GM12864 (cell line): ENCODE data around the gene KCNJ5.

Source experiments
- DNase-seq: peaks from one replicate; pipeline ENCODE4 v3.0.0-alpha.2; 2011; ENCODE audit warnings: low read depth
- H3K4me3 ChIP-seq: 2 replicates; pipeline ENCODE4 v1.5.1; 2011; ENCODE audit warnings: mild to moderate bottlenecking, low read depth, low read length, control low read depth
- TF ChIP-seq, protein P1 (sequence below): IDR thresholded peaks from 2 replicates; pipeline ENCODE4 v1.5.1; 2011; ENCODE audit warnings: low read depth, mild to moderate bottlenecking, moderate library complexity, low read length, control low read depth, inconsistent platforms; ENCODE audit errors: missing control alignments

Gene KCNJ5

DNA sequence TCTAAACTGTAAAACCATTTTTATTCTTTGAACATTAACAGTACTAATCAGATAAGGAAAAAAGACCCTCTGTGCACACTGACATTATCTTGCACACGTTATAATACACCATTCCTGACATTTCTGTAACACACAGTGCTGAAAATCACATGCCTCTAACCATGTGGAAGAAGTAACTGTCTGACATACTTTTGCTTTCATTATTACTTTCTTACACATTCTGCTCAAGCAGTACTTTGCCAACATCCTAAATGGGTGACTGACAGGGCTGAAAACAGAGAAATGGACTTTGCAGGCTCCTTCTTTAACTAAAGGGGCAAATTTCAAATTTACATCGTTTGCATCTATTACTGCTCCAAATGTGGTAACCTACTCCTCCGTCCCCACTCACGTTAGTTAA lies 74.3 kb downstream of the KCNJ5 start:
- DNase-seq: peak; percentile 10
- H3K4me3 ChIP-seq: no peak overlapping the region
- TF ChIP-seq, protein P1, sequence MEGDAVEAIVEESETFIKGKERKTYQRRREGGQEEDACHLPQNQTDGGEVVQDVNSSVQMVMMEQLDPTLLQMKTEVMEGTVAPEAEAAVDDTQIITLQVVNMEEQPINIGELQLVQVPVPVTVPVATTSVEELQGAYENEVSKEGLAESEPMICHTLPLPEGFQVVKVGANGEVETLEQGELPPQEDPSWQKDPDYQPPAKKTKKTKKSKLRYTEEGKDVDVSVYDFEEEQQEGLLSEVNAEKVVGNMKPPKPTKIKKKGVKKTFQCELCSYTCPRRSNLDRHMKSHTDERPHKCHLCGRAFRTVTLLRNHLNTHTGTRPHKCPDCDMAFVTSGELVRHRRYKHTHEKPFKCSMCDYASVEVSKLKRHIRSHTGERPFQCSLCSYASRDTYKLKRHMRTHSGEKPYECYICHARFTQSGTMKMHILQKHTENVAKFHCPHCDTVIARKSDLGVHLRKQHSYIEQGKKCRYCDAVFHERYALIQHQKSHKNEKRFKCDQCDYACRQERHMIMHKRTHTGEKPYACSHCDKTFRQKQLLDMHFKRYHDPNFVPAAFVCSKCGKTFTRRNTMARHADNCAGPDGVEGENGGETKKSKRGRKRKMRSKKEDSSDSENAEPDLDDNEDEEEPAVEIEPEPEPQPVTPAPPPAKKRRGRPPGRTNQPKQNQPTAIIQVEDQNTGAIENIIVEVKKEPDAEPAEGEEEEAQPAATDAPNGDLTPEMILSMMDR: no peak

DNA sequence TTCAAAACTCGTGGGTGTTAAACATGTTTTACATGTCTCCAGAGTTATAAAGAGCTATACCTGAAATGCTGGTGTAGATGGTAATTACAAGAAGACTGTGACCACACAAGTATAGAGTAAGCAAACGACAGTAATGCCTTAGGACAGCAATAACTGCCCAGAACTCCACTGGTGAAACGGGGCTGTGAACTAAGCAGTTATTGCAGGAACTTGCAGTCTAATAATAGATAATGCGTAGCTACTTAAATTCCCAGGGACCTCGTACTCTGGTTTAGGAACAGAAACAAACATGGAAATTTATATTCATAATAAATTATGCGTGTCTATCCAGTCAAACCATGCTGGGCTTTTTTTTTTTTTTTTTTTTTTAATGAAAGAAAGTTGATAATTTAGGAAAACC lies 76.4 kb downstream of the KCNJ5 start:
- TF ChIP-seq, protein P1: no peak
- H3K4me3 ChIP-seq: no peak overlapping the region
- DNase-seq: no peak

DNA sequence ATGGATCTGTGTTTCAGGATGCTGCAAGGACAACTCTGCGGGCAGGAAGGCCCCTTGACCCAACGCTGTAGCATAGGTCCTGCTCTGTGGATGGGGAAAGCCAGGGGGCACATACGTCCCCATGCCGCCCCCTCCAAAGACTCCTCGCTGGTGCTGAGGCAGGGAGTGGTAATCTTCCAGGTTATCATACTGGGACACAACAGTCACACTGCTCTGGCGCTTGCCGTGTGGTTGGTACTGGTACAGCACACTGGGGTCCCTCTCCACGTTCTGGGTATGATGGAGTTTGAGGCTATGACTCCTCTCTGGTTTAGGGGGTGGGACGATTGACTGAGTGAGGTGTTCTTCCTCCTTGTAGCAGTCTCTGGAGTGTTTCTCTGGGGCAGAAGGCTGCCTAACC lies 77.8 kb downstream of the KCNJ5 start:
- DNase-seq: no peak
- TF ChIP-seq, protein P1: no peak
- no peak overlapping the region for H3K4me3 ChIP-seq
